GM19395 (cell line): ENCODE results near the gene BICRAL.

Source experiments
- ATAC-seq: cut with Tn5 transposase; IDR thresholded peaks from one replicate; pipeline ENCODE4 v1.9.1; 2021; ENCODE audit warnings: mild to moderate bottlenecking, moderate library complexity; ENCODE audit not compliant: unreplicated experiment

BICRAL gene

GRCh38 chr6:42764911-42765648 lies 16.8 kb upstream of the BICRAL start:
- no peak for ATAC-seq

GRCh38 chr6:42766163-42766670 lies 15.6 kb upstream of the BICRAL start:
- no peak for ATAC-seq

GRCh38 chr6:42769051-42769450 lies 12.8 kb upstream of the BICRAL start:
- no peak for ATAC-seq

GRCh38 chr6:42769836-42770235 lies 12.0 kb upstream of the BICRAL start:
- ATAC-seq, result no peak

GRCh38 chr6:42771741-42772100 lies 10.1 kb upstream of the BICRAL start:
- no peak for ATAC-seq

- ATAC-seq, result no peak
Measured at GRCh38 chr6:42774201-42774600, 7.7 kb upstream of the BICRAL start.

GRCh38 chr6:42774821-42775487 lies 6.9 kb upstream of the BICRAL start:
- peak; percentile 46 for ATAC-seq

- peak; percentile 47 for ATAC-seq
Measured at GRCh38 chr6:42777126-42777822, 4.6 kb upstream of the BICRAL start.

GRCh38 chr6:42778122-42778521 lies 3.7 kb upstream of the BICRAL start:
- ATAC-seq, result no peak

- no peak for ATAC-seq
Measured at GRCh38 chr6:42779521-42779920, 2.3 kb upstream of the BICRAL start.

GRCh38 chr6:42781546-42781795 lies 381 bp upstream of the BICRAL start:
- no peak for ATAC-seq

- ATAC-seq, result peak; percentile 33
Measured at GRCh38 chr6:42782689-42783176, 881 bp downstream of the BICRAL start.

GRCh38 chr6:42783177-42783875 lies 1.5 kb downstream of the BICRAL start:
- ATAC-seq, result peak; percentile 46

GRCh38 chr6:42783876-42784642 lies 2.2 kb downstream of the BICRAL start:
- ATAC-seq, result no peak

- ATAC-seq, result no peak
Measured at GRCh38 chr6:42784717-42785498, 3.1 kb downstream of the BICRAL start.

- no peak for ATAC-seq
Measured at GRCh38 chr6:42786525-42786985, 4.7 kb downstream of the BICRAL start.

GRCh38 chr6:42787063-42787472 lies 5.2 kb downstream of the BICRAL start:
- ATAC-seq, result no peak

- no peak for ATAC-seq
Measured at GRCh38 chr6:42788671-42789070, 6.8 kb downstream of the BICRAL start.

- ATAC-seq, result no peak
Measured at GRCh38 chr6:42790549-42791181, 8.8 kb downstream of the BICRAL start.
